H9 (cell line): ENCODE data around the gene SYS1. TPM values are rescaled to one million over a fixed set of nuclear protein-coding genes. Genes with fewer than 3 reads are reported as not detected.

Source experiments
- DNase-seq: peaks from one replicate; pipeline ENCODE4 v3.0.0-alpha.2; 2017
- H2AFZ ChIP-seq: one replicate; pipeline ENCODE4 v1.6.1; 2013; ENCODE audit warnings: mild to moderate bottlenecking, low read length, control low read depth, moderate library complexity
- H2AK5ac ChIP-seq: 2 replicates; pipeline ENCODE4 v1.6.1; 2013; ENCODE audit warnings: low read length, control low read depth, mixed read lengths; ENCODE audit not compliant: insufficient read length
- H2BK120ac ChIP-seq: one replicate; pipeline ENCODE4 v1.6.1; 2013; ENCODE audit warnings: low read depth, mild to moderate bottlenecking, low read length, control low read depth, inconsistent platforms; ENCODE audit not compliant: poor library complexity, severe bottlenecking
- H2BK12ac ChIP-seq: 2 replicates; pipeline ENCODE4 v1.6.1; 2013; ENCODE audit warnings: low read length, control low read depth, mixed read lengths, low read depth; ENCODE audit not compliant: insufficient read length
- H2BK15ac ChIP-seq: 2 replicates; pipeline ENCODE4 v1.6.1; 2013; ENCODE audit warnings: low read depth, low read length, control low read depth
- H2BK20ac ChIP-seq: one replicate; pipeline ENCODE4 v1.6.1; 2013; ENCODE audit warnings: low read depth, mild to moderate bottlenecking, low read length, control low read depth, inconsistent platforms; ENCODE audit not compliant: poor library complexity, severe bottlenecking
- H2BK5ac ChIP-seq: 2 replicates; pipeline ENCODE4 v1.6.1; 2013; ENCODE audit warnings: low read length, control low read depth, mixed read lengths; ENCODE audit not compliant: insufficient read length
- H3K14ac ChIP-seq: 2 replicates; pipeline ENCODE4 v1.6.1; 2013; ENCODE audit warnings: low read length, control low read depth; ENCODE audit not compliant: insufficient read depth
- H3K18ac ChIP-seq: 2 replicates; pipeline ENCODE4 v1.6.1; 2013; ENCODE audit warnings: low read depth, mild to moderate bottlenecking, mixed read lengths, low read length, control low read depth; ENCODE audit not compliant: insufficient read length
- H3K23ac ChIP-seq: 2 replicates; pipeline ENCODE4 v1.6.1; 2013; ENCODE audit warnings: low read length, control low read depth, mixed read lengths, low read depth; ENCODE audit not compliant: insufficient read length
- H3K23me2 ChIP-seq: 2 replicates; pipeline ENCODE4 v1.6.1; 2013; ENCODE audit warnings: low read depth, mild to moderate bottlenecking, mixed read lengths, low read length, control low read depth; ENCODE audit not compliant: insufficient read length, poor library complexity, severe bottlenecking
- H3K27ac ChIP-seq: 2 replicates; pipeline ENCODE4 v1.5.1; 2013; ENCODE audit warnings: low read length, control low read depth, mixed read lengths, low read depth; ENCODE audit not compliant: insufficient read length
- H3K27me3 ChIP-seq: 2 replicates; pipeline ENCODE4 v1.6.1; 2013; ENCODE audit warnings: low read length, control low read depth, inconsistent platforms; ENCODE audit not compliant: insufficient read depth
- H3K4ac ChIP-seq: 2 replicates; pipeline ENCODE4 v1.6.1; 2013; ENCODE audit warnings: low read depth, mild to moderate bottlenecking, control low read depth, inconsistent platforms, low read length, moderate library complexity
- H3K4me1 ChIP-seq: 2 replicates; pipeline ENCODE4 v1.6.1; 2013; ENCODE audit warnings: low read length, control low read depth, inconsistent platforms; ENCODE audit not compliant: insufficient read depth
- H3K4me2 ChIP-seq: 2 replicates; pipeline ENCODE4 v1.6.1; 2013; ENCODE audit warnings: low read length, control low read depth, mixed read lengths; ENCODE audit not compliant: insufficient read length, insufficient read depth
- H3K56ac ChIP-seq: 2 replicates; pipeline ENCODE4 v1.6.1; 2013; ENCODE audit warnings: low read depth, mild to moderate bottlenecking, mixed read lengths, low read length, control low read depth; ENCODE audit not compliant: insufficient read length
- H3K79me1 ChIP-seq: 2 replicates; pipeline ENCODE4 v1.6.1; 2013; ENCODE audit warnings: low read depth, mild to moderate bottlenecking, moderate library complexity, low read length, control low read depth, inconsistent platforms; ENCODE audit not compliant: insufficient read depth, poor library complexity, severe bottlenecking
- H3K79me2 ChIP-seq: 2 replicates; pipeline ENCODE4 v1.6.1; 2013; ENCODE audit warnings: low read length, control low read depth, inconsistent platforms; ENCODE audit not compliant: insufficient read depth
- H3K9ac ChIP-seq: 2 replicates; pipeline ENCODE4 v1.6.1; 2013; ENCODE audit warnings: low read length, control low read depth, mixed read lengths; ENCODE audit not compliant: insufficient read length; ENCODE audit errors: extremely low read depth
- H3K9me3 ChIP-seq: one replicate; pipeline ENCODE4 v1.6.1; 2013; ENCODE audit warnings: low read depth, low read length, inconsistent platforms; ENCODE audit not compliant: control insufficient read depth
- H3T11ph ChIP-seq: one replicate; pipeline ENCODE4 v1.6.1; 2013; ENCODE audit warnings: mild to moderate bottlenecking, low read length, control low read depth, inconsistent platforms
- H4K20me1 ChIP-seq: one replicate; pipeline ENCODE4 v1.6.1; 2013; ENCODE audit not compliant: control insufficient read depth, insufficient read length, insufficient read depth
- H4K5ac ChIP-seq: 2 replicates; pipeline ENCODE4 v1.6.1; 2013; ENCODE audit warnings: low read depth, mild to moderate bottlenecking, mixed read lengths, low read length, control low read depth; ENCODE audit not compliant: insufficient read length
- H4K8ac ChIP-seq: replicated peaks from 2 replicates; pipeline ENCODE4 v1.6.1; 2013; ENCODE audit warnings: low read length, control low read depth, mixed read lengths, low read depth; ENCODE audit not compliant: insufficient read length
- H4K91ac ChIP-seq: 2 replicates; pipeline ENCODE4 v1.6.1; 2013; ENCODE audit warnings: low read depth, mild to moderate bottlenecking, moderate library complexity, mixed read lengths, low read length, control low read depth; ENCODE audit not compliant: insufficient read length
- H3K27ac Mint-ChIP-seq, 3 experiments: 2 replicates in 2 of 3; 3 replicates in 1 of 3; pipeline ENCODE4 v1.8.0; 2020 to 2021; ENCODE audit warnings: mixed read lengths in 3 of 3, mild to moderate bottlenecking in 1 of 3, moderate library complexity in 1 of 3
- H3K27me3 Mint-ChIP-seq: 2 replicates; pipeline ENCODE4 v1.8.0; 2021; ENCODE audit warnings: low read depth, mild to moderate bottlenecking, moderate library complexity, mixed read lengths
- H3K36me3 Mint-ChIP-seq, 3 experiments: 2 replicates in 2 of 3; 3 replicates in 1 of 3; pipeline ENCODE4 v1.8.0; 2020 to 2021; ENCODE audit warnings: low read depth in 3 of 3, mixed read lengths in 3 of 3; ENCODE audit not compliant: insufficient read depth in 1 of 3
- H3K4me1 Mint-ChIP-seq, 2 experiments: 2 replicates each; pipeline ENCODE4 v1.8.0; 2020; ENCODE audit warnings: mixed read lengths in 2 of 2
- H3K4me3 Mint-ChIP-seq, 2 experiments: 2 replicates in 1 of 2; 3 replicates in 1 of 2; pipeline ENCODE4 v1.8.0; 2020 to 2021; ENCODE audit warnings: mild to moderate bottlenecking in 2 of 2, mixed read lengths in 2 of 2, moderate library complexity in 1 of 2
- H3K9me3 Mint-ChIP-seq, 2 experiments: 2 replicates in 1 of 2; 3 replicates in 1 of 2; pipeline ENCODE4 v1.8.0; 2020; ENCODE audit warnings: mild to moderate bottlenecking in 2 of 2, mixed read lengths in 2 of 2, moderate library complexity in 1 of 2
- WGBS: extraction: QIAGEN DNeasy Blood & Tissue Kit; methylation state at CpG from one replicate; pipeline ENCODE4 v1.1.7; 2013; ENCODE audit warnings: missing lambda C conversion rate, low lambda C conversion rate, mixed read lengths; ENCODE audit not compliant: insufficient read length; ENCODE audit errors: extremely low coverage; 5-methylcytosine and 5-hydroxymethylcytosine counted together
- total RNA-seq: library from RNA; stranded (reverse); gene quantifications from 2 replicates; pipeline ENCODE4 v1.2.1, GENCODE V29; 2021
- TF ChIP-seq, protein P1 (sequence below): fragments of 200-600 bp; sonication (generic); conservative IDR thresholded peaks from 3 replicates; pipeline ENCODE4 v1.8.0; 2021; ENCODE audit warnings: antibody characterized with exemption, mild to moderate bottlenecking

Gene SYS1
- total RNA-seq, 1 experiment from 2014 or later, result 21.0 TPM

DNA sequence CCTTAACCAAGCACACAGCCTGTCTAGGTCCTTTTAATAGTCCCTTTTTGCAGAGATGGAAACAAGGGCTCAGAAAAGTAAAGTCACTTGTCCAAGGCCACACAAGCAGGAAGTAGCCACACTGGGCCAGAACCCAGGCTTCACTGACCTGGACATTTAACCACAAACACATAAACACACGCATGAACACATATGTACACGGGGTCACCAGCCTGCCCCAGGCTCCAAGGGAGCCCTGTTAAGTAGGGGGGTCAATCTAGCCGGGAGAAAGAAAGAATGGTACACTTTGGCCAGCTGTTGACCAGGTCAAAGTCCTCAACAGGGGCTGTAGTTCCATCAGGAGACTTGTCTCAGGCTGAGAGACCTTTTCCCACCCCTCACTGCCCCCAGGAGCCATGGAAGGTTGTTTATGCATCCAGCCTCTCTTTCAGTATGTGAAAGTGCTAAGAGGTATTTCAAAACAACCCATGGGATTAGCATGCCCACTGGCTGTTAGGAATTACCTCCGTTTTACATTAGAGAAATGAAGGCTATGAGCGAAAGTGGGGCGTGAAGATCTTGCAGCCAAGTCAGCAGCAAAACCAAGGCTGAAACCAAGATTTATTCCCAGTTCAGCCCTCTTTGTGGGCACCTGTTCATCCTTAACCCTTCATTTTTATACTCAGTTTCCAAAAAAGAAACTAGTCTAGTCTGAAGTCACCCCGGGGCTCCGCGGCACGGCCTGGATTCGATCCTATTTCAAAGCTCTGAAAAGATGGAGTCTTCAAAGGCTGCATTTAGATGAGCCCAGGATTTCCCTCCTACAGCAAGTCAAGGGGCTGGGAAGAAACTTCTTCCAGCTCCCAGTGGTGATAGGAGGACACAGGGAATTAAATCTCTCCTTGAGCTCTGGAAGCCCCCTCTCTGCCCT lies 24.6 kb upstream of the SYS1 start:
- Histone ChIP-seq H3K9ac (no peak overlapping the region), H3K4me2 (no peak overlapping the region), H4K8ac (no peak overlapping the region), H2BK120ac (no peak overlapping the region), H3K79me1 (no peaks in the 10 kb centered on the region), H3K23ac (no peak overlapping the region), H3K18ac (no peak overlapping the region), H2BK20ac (no peak overlapping the region), H3K9me3 (no peaks in the 10 kb centered on the region), H2BK12ac (no peak overlapping the region), H3K79me2 (peaks cover 3% of the 10 kb centered on the region; the same call in 1 of the 2 replicates), H4K91ac (peak overlapping the region; percentile 73), H2AFZ (no peak overlapping the region), H3K56ac (no peak overlapping the region), H3T11ph (no peak overlapping the region), H3K27ac (no peak overlapping the region), H2BK15ac (no peak overlapping the region), H3K14ac (0 out of 2 replicates have a peak overlapping the region, but pooled peaks have one; percentile 44), H2AK5ac (no peak overlapping the region), H3K23me2 (peaks cover 3% of the 10 kb centered on the region), H2BK5ac (no peak overlapping the region), H3K4ac (no peak overlapping the region), H3K4me1 (peaks cover 23% of the 10 kb centered on the region), H4K5ac (no peak overlapping the region), H4K20me1 (peaks cover 2% of the 10 kb centered on the region), H3K27me3 (no peaks in the 10 kb centered on the region)
- Mint-ChIP-seq H3K27ac (peak overlapping the region; percentile 88 to 96 (median 92)), H3K4me3 (no peak overlapping the region), H3K9me3 (no peaks in the 10 kb centered on the region), H3K4me1 (peaks cover 76 to 85% of the 10 kb centered on the region in 2 experiments), H3K36me3 (peaks cover 13 to 27% (median 17%) of the 10 kb centered on the region in 3 experiments; a peak in 5 of 7 replicates), H3K27me3 (no peaks in the 10 kb centered on the region; the same call in 1 of the 2 replicates)
- TF ChIP-seq, protein P1, sequence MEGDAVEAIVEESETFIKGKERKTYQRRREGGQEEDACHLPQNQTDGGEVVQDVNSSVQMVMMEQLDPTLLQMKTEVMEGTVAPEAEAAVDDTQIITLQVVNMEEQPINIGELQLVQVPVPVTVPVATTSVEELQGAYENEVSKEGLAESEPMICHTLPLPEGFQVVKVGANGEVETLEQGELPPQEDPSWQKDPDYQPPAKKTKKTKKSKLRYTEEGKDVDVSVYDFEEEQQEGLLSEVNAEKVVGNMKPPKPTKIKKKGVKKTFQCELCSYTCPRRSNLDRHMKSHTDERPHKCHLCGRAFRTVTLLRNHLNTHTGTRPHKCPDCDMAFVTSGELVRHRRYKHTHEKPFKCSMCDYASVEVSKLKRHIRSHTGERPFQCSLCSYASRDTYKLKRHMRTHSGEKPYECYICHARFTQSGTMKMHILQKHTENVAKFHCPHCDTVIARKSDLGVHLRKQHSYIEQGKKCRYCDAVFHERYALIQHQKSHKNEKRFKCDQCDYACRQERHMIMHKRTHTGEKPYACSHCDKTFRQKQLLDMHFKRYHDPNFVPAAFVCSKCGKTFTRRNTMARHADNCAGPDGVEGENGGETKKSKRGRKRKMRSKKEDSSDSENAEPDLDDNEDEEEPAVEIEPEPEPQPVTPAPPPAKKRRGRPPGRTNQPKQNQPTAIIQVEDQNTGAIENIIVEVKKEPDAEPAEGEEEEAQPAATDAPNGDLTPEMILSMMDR, result no peak
- WGBS, result no CpG with 5 or more reads among the region's 11 CpGs
- no peak for DNase-seq
